HEK293 (cell line): Measurements from ENCODE around the gene BIN1.
A peak's percentile ranks its signal among the peaks of the same experiment; 100 is the strongest.
"Not testable (repeated sequence)": the region's sequence is repeated elsewhere in the genome, so short reads cannot be mapped to it uniquely, and the experiment has no call there.

Experiments used
- CTCF ChIA-PET: fragments of 350-600 bp; formaldehyde crosslinking; extraction: SDS; loops from one replicate; lab custom pipeline; 2021; ENCODE audit warnings: antibody characterized with exemption; lab: Yijun Ruan, JAX
- POLR2A ChIA-PET: fragments of 300-600 bp; formaldehyde crosslinking; extraction: SDS; loops from one replicate; lab custom pipeline; 2020; ENCODE audit warnings: antibody characterized with exemption, inconsistent platforms; lab: Yijun Ruan, JAX
- H3K27ac ChIP-seq: fragments of 200-500 bp; sonication (Bioruptor generic); 2 replicates; pipeline ENCODE4 v1.5.1; 2014; ENCODE audit warnings: low read depth, low read length, control low read depth, inconsistent platforms; ENCODE audit errors: extremely low read depth
- H3K36me3 ChIP-seq, 2 experiments: fragments of 200-500 bp in 1 of 2; sonication (Bioruptor generic) in 1 of 2; 1 replicate in 1 of 2; 2 replicates in 1 of 2; pipeline ENCODE4 v1.5.1; 2014 to 2017; ENCODE audit warnings: inconsistent platforms in 2 of 2, low read length in 2 of 2; ENCODE audit not compliant: control insufficient read depth in 2 of 2, insufficient read depth in 1 of 2
- H3K4me1 ChIP-seq: fragments of 200-500 bp; sonication (Bioruptor generic); 2 replicates; pipeline ENCODE4 v1.5.1; 2014; ENCODE audit warnings: mild to moderate bottlenecking, low read length, inconsistent platforms; ENCODE audit not compliant: control insufficient read depth, insufficient read depth
- H3K4me3 ChIP-seq: 2 replicates; pipeline ENCODE4 v1.5.1; 2011; ENCODE audit warnings: low read depth, mild to moderate bottlenecking, control low read depth, low read length, moderate library complexity
- H3K9me3 ChIP-seq: fragments of 200-500 bp; sonication (Bioruptor generic); 2 replicates; pipeline ENCODE4 v1.5.1; 2014; ENCODE audit warnings: low read depth, low read length, inconsistent platforms; ENCODE audit not compliant: control insufficient read depth, insufficient read depth
- GLI4 ChIP-seq: fragments of 450-650 bp; formaldehyde crosslinking; IDR thresholded peaks from 2 replicates; pipeline ENCODE4 v1.5.1; 2016; ENCODE audit warnings: missing biosample characterization, missing genetic modification characterization
- HIC1 ChIP-seq: fragments of 450-650 bp; formaldehyde crosslinking; IDR thresholded peaks from 2 replicates; pipeline ENCODE4 v1.5.1; 2016; ENCODE audit warnings: missing biosample characterization, missing genetic modification characterization
- HOXC10 ChIP-seq: sonication (generic); formaldehyde crosslinking; IDR thresholded peaks from 2 replicates; pipeline ENCODE4 v1.8.1; 2023; ENCODE audit warnings: mild to moderate bottlenecking, missing genetic modification reagents
- KLF8 ChIP-seq: fragments of 450-650 bp; formaldehyde crosslinking; IDR thresholded peaks from 2 replicates; pipeline ENCODE4 v1.5.1; 2016; ENCODE audit warnings: missing biosample characterization, missing genetic modification characterization
- SP7 ChIP-seq: fragments of 450-650 bp; formaldehyde crosslinking; IDR thresholded peaks from 2 replicates; pipeline ENCODE4 v1.5.1; 2016; ENCODE audit warnings: missing biosample characterization, missing genetic modification characterization
- TSHZ1 ChIP-seq: fragments of 450-650 bp; formaldehyde crosslinking; IDR thresholded peaks from 2 replicates; pipeline ENCODE4 v1.5.1; 2016; ENCODE audit warnings: missing biosample characterization, missing genetic modification characterization, borderline replicate concordance
- ZNF112 ChIP-seq: fragments of 450-650 bp; formaldehyde crosslinking; IDR thresholded peaks from 2 replicates; pipeline ENCODE4 v1.5.0; 2017; ENCODE audit warnings: missing biosample characterization, missing genetic modification characterization
- ZNF146 ChIP-seq: fragments of 450-650 bp; formaldehyde crosslinking; IDR thresholded peaks from 2 replicates; pipeline ENCODE4 v1.5.1; 2016; ENCODE audit warnings: missing biosample characterization, missing genetic modification characterization
- ZNF184 ChIP-seq: fragments of 450-650 bp; IDR thresholded peaks from 2 replicates; pipeline ENCODE4 v1.5.1; 2018; ENCODE audit warnings: missing biosample characterization, mild to moderate bottlenecking, missing genetic modification characterization
- ZNF223 ChIP-seq: fragments of 450-650 bp; formaldehyde crosslinking; IDR thresholded peaks from 2 replicates; pipeline ENCODE4 v1.5.1; 2016; ENCODE audit warnings: missing biosample characterization, missing genetic modification characterization
- ZNF292 ChIP-seq: fragments of 450-650 bp; formaldehyde crosslinking; IDR thresholded peaks from 2 replicates; pipeline ENCODE4 v1.5.1; 2016; ENCODE audit warnings: low read depth, missing biosample characterization, missing genetic modification characterization, borderline replicate concordance
- ZNF398 ChIP-seq: fragments of 450-650 bp; formaldehyde crosslinking; IDR thresholded peaks from 2 replicates; pipeline ENCODE4 v1.5.1; 2017; ENCODE audit warnings: missing biosample characterization, missing genetic modification characterization
- ZNF580 ChIP-seq: fragments of 450-650 bp; formaldehyde crosslinking; IDR thresholded peaks from 2 replicates; pipeline ENCODE4 v1.5.1; 2016; ENCODE audit warnings: missing biosample characterization, missing genetic modification characterization
- ZNF830 ChIP-seq: fragments of 450-650 bp; IDR thresholded peaks from 2 replicates; pipeline ENCODE4 v1.5.0; 2018; ENCODE audit warnings: missing biosample characterization, missing genetic modification characterization, low read depth, mild to moderate bottlenecking, moderate library complexity
- ZSCAN23 ChIP-seq: fragments of 450-650 bp; formaldehyde crosslinking; IDR thresholded peaks from 2 replicates; pipeline ENCODE4 v1.5.1; 2016; ENCODE audit warnings: missing biosample characterization, missing genetic modification characterization
- TF ChIP-seq, protein P1 (sequence below): fragments of 450-650 bp; formaldehyde crosslinking; IDR thresholded peaks from 2 replicates; pipeline ENCODE4 v1.5.1; 2016; ENCODE audit warnings: missing biosample characterization, missing genetic modification characterization
- TF ChIP-seq, protein P2 (sequence below): fragments of 450-650 bp; formaldehyde crosslinking; IDR thresholded peaks from 2 replicates; pipeline ENCODE4 v1.5.1; 2016; ENCODE audit warnings: missing biosample characterization, missing genetic modification characterization
- TF ChIP-seq, protein P3 (sequence below): fragments of 450-650 bp; formaldehyde crosslinking; IDR thresholded peaks from 2 replicates; pipeline ENCODE4 v1.5.1; 2017; ENCODE audit warnings: missing biosample characterization, missing genetic modification characterization

The BIN1 gene

DNA sequence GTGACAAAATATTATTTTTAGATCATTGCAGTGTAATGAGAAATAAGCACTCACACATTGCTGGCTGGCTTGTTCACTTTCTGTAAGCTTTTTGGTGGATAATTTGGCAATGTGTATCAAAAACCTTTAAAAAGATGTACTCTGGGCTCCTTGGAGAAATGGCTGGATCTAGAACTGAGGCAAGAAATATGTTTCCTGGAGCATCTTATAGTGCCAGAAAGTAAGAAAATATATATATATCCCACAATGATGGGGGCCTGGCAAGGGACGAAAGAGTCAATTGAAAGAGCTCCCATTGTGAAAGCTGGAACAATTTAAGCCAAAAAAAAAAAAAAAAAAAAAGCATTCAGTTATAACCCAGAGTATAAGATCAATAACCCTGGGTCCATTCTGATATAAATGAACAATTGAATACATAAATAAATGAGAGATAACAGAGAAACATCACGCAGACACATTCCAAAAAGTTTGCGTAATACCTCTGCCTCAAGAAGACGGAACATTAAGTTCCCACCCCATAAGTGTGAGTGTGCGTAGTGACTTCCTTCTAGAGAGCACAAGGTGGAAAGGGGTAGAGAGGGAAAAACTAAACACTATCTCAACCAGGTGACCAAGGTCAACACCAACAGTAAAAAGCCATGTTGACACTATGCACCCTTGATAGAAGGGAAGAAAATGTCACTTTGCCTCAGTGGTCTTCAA, 77.5 kb downstream of the BIN1 start (continued):
- TF ChIP-seq ZNF398 (tag by site-specific recombination) (no peak), ZNF112 (tag by site-specific recombination) (no peak), ZNF184 (tag by site-specific recombination) (no peak), KLF8 (tag by site-specific recombination) (no peak), ZNF292 (tag by site-specific recombination) (no peak), ZNF580 (tag by site-specific recombination) (no peak), SP7 (no peak), ZSCAN23 (tag by site-specific recombination) (no peak), GLI4 (no peak)
- TF ChIP-seq, protein P1, sequence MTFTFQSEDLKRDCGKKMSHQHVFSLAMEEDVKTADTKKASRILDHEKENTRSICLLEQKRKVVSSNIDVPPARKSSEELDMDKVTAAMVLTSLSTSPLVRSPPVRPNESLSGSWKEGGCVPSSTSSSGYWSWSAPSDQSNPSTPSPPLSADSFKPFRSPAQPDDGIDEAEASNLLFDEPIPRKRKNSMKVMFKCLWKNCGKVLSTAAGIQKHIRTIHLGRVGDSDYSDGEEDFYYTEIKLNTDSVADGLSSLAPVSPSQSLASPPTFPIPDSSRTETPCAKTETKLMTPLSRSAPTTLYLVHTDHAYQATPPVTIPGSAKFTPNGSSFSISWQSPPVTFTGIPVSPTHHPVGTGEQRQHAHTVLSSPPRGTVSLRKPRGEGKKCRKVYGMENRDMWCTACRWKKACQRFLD (tag by site-specific recombination) = no peak
- TF ChIP-seq, protein P2, sequence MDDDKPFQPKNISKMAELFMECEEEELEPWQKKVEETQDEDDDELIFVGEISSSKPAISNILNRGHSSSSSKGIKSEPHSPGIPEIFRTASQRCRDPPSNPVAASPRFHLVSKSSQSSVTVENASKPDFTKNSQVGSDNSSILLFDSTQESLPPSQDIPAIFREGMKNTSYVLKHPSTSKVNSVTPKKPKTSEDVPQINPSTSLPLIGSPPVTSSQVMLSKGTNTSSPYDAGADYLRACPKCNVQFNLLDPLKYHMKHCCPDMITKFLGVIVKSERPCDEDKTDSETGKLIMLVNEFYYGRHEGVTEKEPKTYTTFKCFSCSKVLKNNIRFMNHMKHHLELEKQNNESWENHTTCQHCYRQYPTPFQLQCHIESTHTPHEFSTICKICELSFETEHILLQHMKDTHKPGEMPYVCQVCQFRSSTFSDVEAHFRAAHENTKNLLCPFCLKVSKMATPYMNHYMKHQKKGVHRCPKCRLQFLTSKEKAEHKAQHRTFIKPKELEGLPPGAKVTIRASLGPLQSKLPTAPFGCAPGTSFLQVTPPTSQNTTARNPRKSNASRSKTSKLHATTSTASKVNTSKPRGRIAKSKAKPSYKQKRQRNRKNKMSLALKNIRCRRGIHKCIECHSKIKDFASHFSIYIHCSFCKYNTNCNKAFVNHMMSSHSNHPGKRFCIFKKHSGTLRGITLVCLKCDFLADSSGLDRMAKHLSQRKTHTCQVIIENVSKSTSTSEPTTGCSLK (tag by site-specific recombination) = no peak

DNA sequence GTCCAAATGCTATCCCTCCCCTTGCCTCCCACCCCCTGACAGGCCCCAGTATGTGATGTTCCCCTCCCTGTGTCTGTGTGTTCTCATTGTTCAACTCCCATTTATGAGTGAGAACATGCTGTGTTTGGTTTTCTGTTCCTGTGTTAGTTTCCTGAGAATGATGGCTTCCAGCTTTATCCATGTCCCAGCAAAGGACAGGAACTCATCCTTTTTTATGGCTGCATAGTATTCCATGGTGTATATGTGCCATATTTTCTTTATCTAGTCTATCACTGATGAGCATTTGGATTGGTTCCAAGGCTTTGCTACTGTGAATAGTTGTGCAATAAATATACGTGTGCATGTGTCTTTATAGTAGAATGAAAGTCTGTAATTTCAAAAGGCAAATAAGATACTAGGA, 78.2 kb downstream of the BIN1 start:
- ChIA-PET POLR2A (interaction anchor here (0.6 kb wide), 1 partner anchor 190 kb away, joined by 3 read pairs; no protein-coding TSS in a partner anchor), CTCF (interaction anchor here (0.7 kb wide), 1 partner anchor 84 kb away, joined by 4 read pairs; no protein-coding TSS in a partner anchor)
- H3K4me1 ChIP-seq, H3K9me3 ChIP-seq, H3K36me3 ChIP-seq, H3K4me3 ChIP-seq: not testable (repeated sequence)
- peak; percentile 84 for TF ChIP-seq ZNF146 (tag by site-specific recombination)
- TF ChIP-seq, all 188 proteins: peak for 1; not testable (repeated sequence) for 187
- H3K27ac ChIP-seq = not testable (repeated sequence)

DNA sequence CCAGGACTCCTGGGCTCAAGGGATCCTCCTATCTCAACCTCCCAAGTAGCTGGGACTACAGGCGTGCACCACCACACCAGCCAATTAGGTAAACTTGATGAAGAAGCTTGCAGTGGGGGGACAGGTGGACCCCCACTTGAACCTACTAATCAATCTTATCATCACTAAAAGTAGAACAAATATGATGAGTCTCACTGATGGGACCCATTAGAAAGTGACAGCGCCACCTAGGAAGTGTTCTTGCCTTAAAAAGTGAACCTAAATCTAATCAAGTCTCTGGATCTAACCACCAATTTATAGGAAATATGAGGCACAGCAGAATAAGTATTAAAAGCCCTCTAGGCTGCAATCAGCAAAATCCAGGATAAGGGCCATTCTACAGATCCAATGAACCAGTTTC, 79.2 kb downstream of the BIN1 start:
- POLR2A ChIA-PET = no interaction called here
- CTCF ChIA-PET = interaction anchor here (0.8 to 2.5 kb wide), 5 partner anchors 10 to 107 kb away, joined by 3 to 12 read pairs (median 3); no protein-coding TSS in a partner anchor
- Histone ChIP-seq H3K27ac (no peak overlapping the region), H3K9me3 (no peaks in the 10 kb centered on the region), H3K4me1 (no peaks in the 10 kb centered on the region), H3K4me3 (no peak overlapping the region), H3K36me3 (no peaks in the 10 kb centered on the region)
- no peak for TF ChIP-seq ZNF830
- no peak for TF ChIP-seq HOXC10 (CRISPR knock-in tag)
- TF ChIP-seq HIC1 (tag by site-specific recombination) = no peak
- TF ChIP-seq ZNF223 (tag by site-specific recombination) = no peak
- no peak for TF ChIP-seq TSHZ1 (tag by site-specific recombination)
- TF ChIP-seq, protein P3, sequence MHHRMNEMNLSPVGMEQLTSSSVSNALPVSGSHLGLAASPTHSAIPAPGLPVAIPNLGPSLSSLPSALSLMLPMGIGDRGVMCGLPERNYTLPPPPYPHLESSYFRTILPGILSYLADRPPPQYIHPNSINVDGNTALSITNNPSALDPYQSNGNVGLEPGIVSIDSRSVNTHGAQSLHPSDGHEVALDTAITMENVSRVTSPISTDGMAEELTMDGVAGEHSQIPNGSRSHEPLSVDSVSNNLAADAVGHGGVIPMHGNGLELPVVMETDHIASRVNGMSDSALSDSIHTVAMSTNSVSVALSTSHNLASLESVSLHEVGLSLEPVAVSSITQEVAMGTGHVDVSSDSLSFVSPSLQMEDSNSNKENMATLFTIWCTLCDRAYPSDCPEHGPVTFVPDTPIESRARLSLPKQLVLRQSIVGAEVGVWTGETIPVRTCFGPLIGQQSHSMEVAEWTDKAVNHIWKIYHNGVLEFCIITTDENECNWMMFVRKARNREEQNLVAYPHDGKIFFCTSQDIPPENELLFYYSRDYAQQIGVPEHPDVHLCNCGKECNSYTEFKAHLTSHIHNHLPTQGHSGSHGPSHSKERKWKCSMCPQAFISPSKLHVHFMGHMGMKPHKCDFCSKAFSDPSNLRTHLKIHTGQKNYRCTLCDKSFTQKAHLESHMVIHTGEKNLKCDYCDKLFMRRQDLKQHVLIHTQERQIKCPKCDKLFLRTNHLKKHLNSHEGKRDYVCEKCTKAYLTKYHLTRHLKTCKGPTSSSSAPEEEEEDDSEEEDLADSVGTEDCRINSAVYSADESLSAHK (tag by site-specific recombination) = no peak
